Measurements from ENCODE around the gene AQP9. TPM values are rescaled to one million over a fixed set of nuclear protein-coding genes. Genes with fewer than 3 reads are reported as not detected.
A peak's percentile ranks its signal among the peaks of the same experiment; 100 is the strongest.

Gene AQP9
- total RNA-seq, 1 donor from 2014 or later, result 159 TPM

DNA sequence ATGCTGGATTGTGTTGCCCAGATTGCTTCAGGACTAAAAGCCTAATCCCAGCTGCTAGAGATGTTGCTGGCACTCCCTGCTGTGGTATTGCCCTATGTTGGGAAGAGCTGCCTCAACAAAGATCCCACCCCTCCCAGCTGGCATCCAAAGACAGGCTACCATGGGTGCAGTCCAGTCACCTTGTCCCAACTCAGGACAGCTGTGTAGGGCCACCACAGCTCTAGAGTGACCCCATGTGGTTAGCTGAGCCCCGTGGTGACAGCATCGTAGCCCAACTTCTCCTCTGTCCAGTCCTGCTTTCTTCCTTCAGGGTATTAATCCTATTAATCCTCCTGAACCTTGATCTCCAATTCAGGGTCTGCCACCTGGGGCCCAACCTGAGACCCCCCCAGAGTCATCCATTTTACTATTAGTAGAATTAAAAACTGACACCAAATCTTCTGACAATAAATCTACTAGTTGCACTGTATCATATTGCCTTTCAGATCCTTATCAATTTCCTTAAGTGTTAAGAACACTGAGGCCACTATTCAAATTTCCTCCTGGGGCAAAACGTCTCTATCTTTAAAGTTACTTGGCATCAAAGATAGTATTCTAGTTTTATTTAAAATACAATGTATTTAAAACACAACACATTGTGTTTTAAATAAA lies 83.5 kb downstream of the AQP9 start:
- no peak for DNase-seq (ENCODE audit: low spot score)

DNA sequence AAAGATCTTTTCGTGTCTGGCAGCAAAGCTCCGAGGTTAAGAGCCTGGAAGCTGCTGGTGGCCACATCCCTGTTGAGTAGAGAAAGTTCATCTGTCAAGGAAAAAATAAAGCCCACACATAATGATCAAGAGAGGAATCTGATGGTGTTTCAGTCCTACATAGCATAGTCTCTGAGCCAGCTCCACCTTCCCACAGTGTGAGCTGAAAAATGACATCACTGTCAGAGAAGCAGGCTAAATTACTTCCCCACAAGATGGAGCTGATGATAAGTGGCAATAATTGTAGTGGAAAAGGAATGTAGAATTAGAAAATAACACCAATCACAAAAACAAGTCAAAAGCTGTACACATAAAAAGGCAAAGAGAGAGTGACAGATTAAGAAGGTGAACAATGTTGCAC lies 84.5 kb downstream of the AQP9 start:
- no peak for ATAC-seq
- DNase-seq (ENCODE audit: low spot score), result no peak

More for the DNA sequence above, 83.5 kb downstream of the AQP9 start:
- peak; percentile 75 for ATAC-seq

DNA sequence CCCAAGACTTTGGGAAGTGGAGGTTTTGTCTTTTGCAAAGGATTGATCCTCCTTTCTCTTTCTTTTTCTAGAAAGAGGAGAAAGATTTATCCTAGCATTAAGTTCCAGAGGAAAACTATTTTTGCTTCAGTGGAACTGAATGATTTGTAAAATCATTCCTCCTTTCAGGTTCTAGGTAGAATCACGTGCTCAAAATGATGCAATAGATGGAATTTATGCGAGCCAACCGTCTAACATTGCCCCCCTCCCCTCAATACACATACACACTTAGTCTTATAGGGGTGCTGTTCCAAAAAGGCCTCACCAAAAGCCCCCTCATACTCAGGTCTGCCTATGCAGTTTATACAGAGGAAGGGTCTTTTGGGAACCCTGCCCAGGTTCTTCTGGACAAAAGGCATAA lies 85.3 kb downstream of the AQP9 start:
- ATAC-seq, result no peak

DNA sequence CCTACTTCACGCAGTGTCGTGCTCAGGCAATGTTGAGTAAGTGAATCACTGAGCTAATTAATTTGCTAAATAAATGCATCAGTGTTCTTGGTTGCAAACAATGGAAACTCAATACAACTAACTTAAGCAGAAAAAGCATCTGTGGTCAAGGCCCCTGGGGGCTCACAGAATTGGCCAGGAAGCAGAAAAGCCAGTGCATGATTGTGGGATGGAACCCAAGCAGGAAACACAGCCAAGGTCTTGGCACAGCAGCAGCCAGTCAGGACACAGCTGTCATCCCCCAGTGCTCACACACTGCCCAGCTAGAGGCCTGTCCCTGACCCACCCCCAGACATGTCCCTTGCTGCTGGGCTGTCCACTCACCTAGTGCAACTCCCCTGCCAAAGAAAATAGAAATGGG lies 85.9 kb downstream of the AQP9 start:
- peak; percentile 61 for ATAC-seq

More for the DNA sequence above, 85.3 kb downstream of the AQP9 start:
- no peak for DNase-seq (ENCODE audit: low spot score)

GRCh38 chr15:58227706-58228543 lies 89.7 kb downstream of the AQP9 start:
- peak; percentile 83 for ATAC-seq

More for the DNA sequence above, 85.9 kb downstream of the AQP9 start:
- DNase-seq (ENCODE audit: low spot score), result no peak

DNA sequence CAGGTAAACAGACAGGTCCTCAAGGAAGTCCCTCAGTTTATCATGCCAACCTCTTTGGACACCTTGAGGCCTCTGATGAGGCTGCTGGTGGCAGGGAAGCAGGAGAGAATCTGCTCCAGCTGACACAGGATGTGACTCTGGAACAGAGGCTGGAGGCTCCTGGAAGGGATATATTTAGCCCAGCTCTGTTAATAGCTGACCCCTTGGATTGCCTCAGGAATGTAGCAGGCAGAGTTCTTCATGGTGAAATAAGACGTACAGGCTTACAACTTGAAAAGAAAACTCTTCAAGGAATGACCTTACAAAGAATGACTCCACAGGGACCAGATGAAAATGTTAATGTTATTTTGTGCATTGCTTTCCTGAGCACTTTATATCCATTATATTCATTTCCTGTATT lies 90.5 kb downstream of the AQP9 start:
- DNase-seq (ENCODE audit: low spot score) (no peak), ATAC-seq (peak; percentile 20)

More at GRCh38 chr15:58227706-58228543, 89.7 kb downstream of the AQP9 start:
- DNase-seq (ENCODE audit: low spot score), result peak; percentile 73

GRCh38 chr15:58229297-58229768 lies 91.2 kb downstream of the AQP9 start:
- no peak for DNase-seq (ENCODE audit: low spot score)
- ATAC-seq, result no peak

GRCh38 chr15:58232281-58233065 lies 94.3 kb downstream of the AQP9 start:
- DNase-seq (ENCODE audit: low spot score) (no peak), ATAC-seq (no peak)

GRCh38 chr15:58233341-58233740 lies 95.2 kb downstream of the AQP9 start:
- ATAC-seq, result no peak
- no peak for DNase-seq (ENCODE audit: low spot score)

Other genes starting within 250 kb of the AQP9 start
- gene ALDH1A2, start 72.7 kb upstream of the AQP9 start, total RNA-seq, result 29.0 TPM

Measured in left lobe of liver (tissue), 2 donors.